Thyroid gland (tissue), 4 donors: Measurements from ENCODE around the gene ST7L. TPM values are rescaled to one million over a fixed set of nuclear protein-coding genes. Genes with fewer than 3 reads are reported as not detected.

Experiments
- DNase-seq, 2 donors: peaks; one replicate each; pipeline ENCODE4 v3.0.0-alpha.2; 2019
- H3K27ac ChIP-seq, 3 donors: fragments of 200-600 bp; sonication (generic); 1 replicate in 2 of 3; 2 replicates in 1 of 3; pipeline ENCODE4 v1.5.1; 2016 to 2019; ENCODE audit warnings: mild to moderate bottlenecking in 1 of 3, moderate library complexity in 1 of 3
- H3K27me3 ChIP-seq: fragments of 200-600 bp; sonication (generic); one replicate; pipeline ENCODE4 v1.5.1; 2019
- H3K36me3 ChIP-seq, 2 donors: fragments of 200-600 bp; sonication (generic); one replicate each; pipeline ENCODE4 v1.5.1; 2016 to 2019
- H3K4me1 ChIP-seq, 2 donors: fragments of 200-600 bp; sonication (generic); one replicate each; pipeline ENCODE4 v1.5.1; 2017 to 2019
- H3K4me3 ChIP-seq, 3 donors: fragments of 200-600 bp; sonication (generic); replicated peaks in 1 of 3; 1 replicate in 2 of 3; 2 replicates in 1 of 3; pipeline ENCODE4 v1.5.1; 2016; ENCODE audit warnings: mild to moderate bottlenecking in 1 of 3
- H3K9me3 ChIP-seq: fragments of 200-600 bp; sonication (generic); one replicate; pipeline ENCODE4 v1.5.1; 2017
- POLR2A ChIP-seq, 2 donors: fragments of 450-650 bp; IDR thresholded peaks; one replicate each; pipeline ENCODE4 v1.6.1; 2017; ENCODE audit warnings: antibody characterized with exemption in 2 of 2, mild to moderate bottlenecking in 2 of 2, moderate library complexity in 1 of 2
- WGBS, 2 donors: methylation state at CpG; one replicate each; pipeline ENCODE4 v1.1.5; 2017; 5-methylcytosine and 5-hydroxymethylcytosine counted together
- intact Hi-C: fragments of 100-400 bp; cut with DNase I; formaldehyde crosslinking; loops from one replicate; pipeline ENCODE4 v1.15.1; 2023
- total RNA-seq, 4 donors: library from RNA; depleted of rRNA; stranded (reverse); fragments of >200 nt; gene quantifications; one replicate each; pipeline ENCODE4 v1.2.3, GENCODE V29; 2016
- TF ChIP-seq, protein P1 (sequence below), 6 experiments: fragments of 200-600 bp in 3 of 6; fragments of 450-650 bp in 3 of 6; sonication (generic) in 3 of 6; IDR thresholded peaks; one replicate each; pipeline ENCODE4 v1.5.1; 2016 to 2019; ENCODE audit warnings: antibody characterized with exemption in 6 of 6, mild to moderate bottlenecking in 2 of 6, inconsistent platforms in 1 of 6, moderate library complexity in 1 of 6

ST7L gene
- total RNA-seq, 4 donors from 2014 or later, result 27.3 to 46.4 (median 44.9) TPM

DNA sequence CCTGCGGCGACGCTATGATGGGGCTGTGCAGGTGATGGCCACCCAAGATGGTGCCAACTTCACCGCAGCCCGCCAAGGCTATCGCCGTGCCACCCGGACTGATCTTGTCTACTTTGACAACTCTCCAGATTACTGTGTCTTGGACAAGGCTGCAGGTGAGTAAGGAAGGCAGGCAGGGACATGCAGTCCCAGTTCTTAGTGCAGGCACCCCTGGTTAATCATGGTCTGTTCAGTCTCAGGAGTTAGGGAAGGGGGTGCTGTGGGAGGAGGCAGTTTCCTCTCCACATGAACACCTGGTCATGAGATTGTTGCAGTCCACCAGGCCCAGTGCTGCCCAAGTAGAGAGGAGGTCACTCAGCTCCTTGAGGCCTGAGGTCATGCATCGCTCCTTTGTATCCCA lies 101.7 kb downstream of the ST7L start:
- no peaks in the 10 kb centered on the region for H3K9me3 ChIP-seq
- H3K4me3 ChIP-seq, result no peak overlapping the region
- TF ChIP-seq, protein P1, sequence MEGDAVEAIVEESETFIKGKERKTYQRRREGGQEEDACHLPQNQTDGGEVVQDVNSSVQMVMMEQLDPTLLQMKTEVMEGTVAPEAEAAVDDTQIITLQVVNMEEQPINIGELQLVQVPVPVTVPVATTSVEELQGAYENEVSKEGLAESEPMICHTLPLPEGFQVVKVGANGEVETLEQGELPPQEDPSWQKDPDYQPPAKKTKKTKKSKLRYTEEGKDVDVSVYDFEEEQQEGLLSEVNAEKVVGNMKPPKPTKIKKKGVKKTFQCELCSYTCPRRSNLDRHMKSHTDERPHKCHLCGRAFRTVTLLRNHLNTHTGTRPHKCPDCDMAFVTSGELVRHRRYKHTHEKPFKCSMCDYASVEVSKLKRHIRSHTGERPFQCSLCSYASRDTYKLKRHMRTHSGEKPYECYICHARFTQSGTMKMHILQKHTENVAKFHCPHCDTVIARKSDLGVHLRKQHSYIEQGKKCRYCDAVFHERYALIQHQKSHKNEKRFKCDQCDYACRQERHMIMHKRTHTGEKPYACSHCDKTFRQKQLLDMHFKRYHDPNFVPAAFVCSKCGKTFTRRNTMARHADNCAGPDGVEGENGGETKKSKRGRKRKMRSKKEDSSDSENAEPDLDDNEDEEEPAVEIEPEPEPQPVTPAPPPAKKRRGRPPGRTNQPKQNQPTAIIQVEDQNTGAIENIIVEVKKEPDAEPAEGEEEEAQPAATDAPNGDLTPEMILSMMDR (IDR thresholded peaks at IDR 0.05), result no peak
- TF ChIP-seq POLR2A (IDR thresholded peaks at IDR 0.05), result no peak
- H3K27ac ChIP-seq, result no peak overlapping the region
- intact Hi-C loops, result no loop called here
- no peaks in the 10 kb centered on the region for H3K27me3 ChIP-seq
- peaks cover 0 to 6% of the 10 kb centered on the region in 2 donors for H3K4me1 ChIP-seq
- no peak for DNase-seq
- 94 to 95% methylated on average over 9 of the region's 9 CpGs for WGBS, 2 donors
- no peaks in the 10 kb centered on the region for H3K36me3 ChIP-seq

DNA sequence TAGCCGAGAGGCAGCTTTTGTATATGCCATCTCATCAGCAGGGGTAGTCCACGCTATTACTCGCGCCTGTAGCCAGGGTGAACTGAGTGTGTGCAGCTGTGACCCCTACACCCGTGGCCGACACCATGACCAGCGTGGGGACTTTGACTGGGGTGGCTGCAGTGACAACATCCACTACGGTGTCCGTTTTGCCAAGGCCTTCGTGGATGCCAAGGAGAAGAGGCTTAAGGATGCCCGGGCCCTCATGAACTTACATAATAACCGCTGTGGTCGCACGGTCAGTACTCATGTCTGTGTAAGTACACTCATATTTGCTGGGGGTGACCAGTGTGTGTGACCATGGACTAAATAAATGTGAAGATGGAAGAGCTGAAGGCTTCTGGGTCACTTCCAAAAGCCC lies 102.8 kb downstream of the ST7L start:
- Histone ChIP-seq H3K36me3 (no peaks in the 10 kb centered on the region), H3K4me3 (no peak overlapping the region), H3K27ac (no peak overlapping the region), H3K27me3 (no peaks in the 10 kb centered on the region), H3K9me3 (no peaks in the 10 kb centered on the region), H3K4me1 (peaks cover 0 to 6% of the 10 kb centered on the region in 2 donors)
- TF ChIP-seq POLR2A (IDR thresholded peaks at IDR 0.05), result no peak
- TF ChIP-seq, protein P1 (IDR thresholded peaks at IDR 0.05), result no peak
- intact Hi-C loops, result no loop called here
- 88 to 92% methylated on average over 14 of the region's 14 CpGs for WGBS, 2 donors
- DNase-seq, result no peak

DNA sequence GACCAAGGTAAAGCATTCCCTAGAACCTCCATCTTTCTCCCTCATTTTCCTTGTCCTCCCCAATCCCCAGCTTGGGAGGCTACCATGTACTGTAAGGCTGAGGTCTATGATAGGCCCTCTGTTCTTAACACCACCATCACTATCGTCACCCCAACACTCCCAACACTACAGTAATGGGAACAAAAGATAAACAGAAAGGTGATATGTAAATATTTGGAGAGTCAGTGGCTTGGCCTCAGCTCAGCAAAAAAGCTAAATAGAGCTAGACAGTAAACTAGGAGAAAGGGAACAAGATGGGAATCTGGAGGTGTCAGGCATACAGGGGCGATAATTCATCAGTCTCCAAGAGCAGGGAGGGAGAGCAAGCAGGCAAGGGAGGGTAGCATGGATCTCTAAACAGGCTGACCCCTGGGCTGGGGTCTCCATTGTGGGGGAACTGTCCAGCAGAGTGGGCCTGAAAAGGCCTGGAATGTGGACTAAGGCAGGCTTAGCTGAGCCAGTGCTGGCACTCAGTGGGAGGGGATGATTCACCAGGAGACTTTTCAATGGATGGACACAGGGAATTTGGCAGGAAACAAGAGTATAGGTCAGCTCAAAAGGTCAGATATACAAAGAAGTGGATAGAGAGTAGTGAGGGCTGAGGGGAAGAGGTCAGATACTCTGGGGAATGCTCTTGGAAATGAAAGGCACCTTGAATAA lies 103.5 kb downstream of the ST7L start:
- TF ChIP-seq, protein P1 (IDR thresholded peaks at IDR 0.05), result no peak
- no peak for TF ChIP-seq POLR2A (IDR thresholded peaks at IDR 0.05)
- Histone ChIP-seq H3K9me3 (no peaks in the 10 kb centered on the region), H3K4me1 (peaks cover 0 to 6% of the 10 kb centered on the region in 2 donors), H3K27me3 (no peaks in the 10 kb centered on the region), H3K27ac (no peak overlapping the region), H3K36me3 (no peaks in the 10 kb centered on the region), H3K4me3 (no peak overlapping the region)
- no peak for DNase-seq
- 80 to 83% methylated on average over 2 of the region's 2 CpGs for WGBS, 2 donors
- intact Hi-C loops, result no loop called here

DNA sequence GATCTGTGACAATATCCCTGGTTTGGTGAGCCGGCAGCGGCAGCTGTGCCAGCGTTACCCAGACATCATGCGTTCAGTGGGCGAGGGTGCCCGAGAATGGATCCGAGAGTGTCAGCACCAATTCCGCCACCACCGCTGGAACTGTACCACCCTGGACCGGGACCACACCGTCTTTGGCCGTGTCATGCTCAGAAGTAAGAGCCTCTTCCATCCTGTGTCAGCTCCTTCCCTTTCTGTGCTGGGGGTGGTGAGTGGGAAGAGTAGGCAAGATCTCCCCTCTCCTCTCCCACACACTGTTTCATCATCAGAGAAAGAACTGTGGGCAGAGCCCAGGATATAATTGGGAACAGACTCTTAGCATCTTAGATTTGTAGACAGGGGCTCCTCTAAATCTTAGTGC lies 104.0 kb downstream of the ST7L start:
- Histone ChIP-seq H3K27me3 (no peaks in the 10 kb centered on the region), H3K27ac (no peak overlapping the region), H3K36me3 (no peaks in the 10 kb centered on the region), H3K4me3 (no peak overlapping the region), H3K9me3 (no peaks in the 10 kb centered on the region), H3K4me1 (peaks cover 0 to 6% of the 10 kb centered on the region in 2 donors)
- WGBS, 2 donors, result 91 to 93% methylated on average over 11 to 12 of the region's 12 CpGs
- TF ChIP-seq POLR2A (IDR thresholded peaks at IDR 0.05), result no peak
- TF ChIP-seq, protein P1 (IDR thresholded peaks at IDR 0.05), result no peak
- intact Hi-C loops, result no loop called here
- DNase-seq, result no peak

DNA sequence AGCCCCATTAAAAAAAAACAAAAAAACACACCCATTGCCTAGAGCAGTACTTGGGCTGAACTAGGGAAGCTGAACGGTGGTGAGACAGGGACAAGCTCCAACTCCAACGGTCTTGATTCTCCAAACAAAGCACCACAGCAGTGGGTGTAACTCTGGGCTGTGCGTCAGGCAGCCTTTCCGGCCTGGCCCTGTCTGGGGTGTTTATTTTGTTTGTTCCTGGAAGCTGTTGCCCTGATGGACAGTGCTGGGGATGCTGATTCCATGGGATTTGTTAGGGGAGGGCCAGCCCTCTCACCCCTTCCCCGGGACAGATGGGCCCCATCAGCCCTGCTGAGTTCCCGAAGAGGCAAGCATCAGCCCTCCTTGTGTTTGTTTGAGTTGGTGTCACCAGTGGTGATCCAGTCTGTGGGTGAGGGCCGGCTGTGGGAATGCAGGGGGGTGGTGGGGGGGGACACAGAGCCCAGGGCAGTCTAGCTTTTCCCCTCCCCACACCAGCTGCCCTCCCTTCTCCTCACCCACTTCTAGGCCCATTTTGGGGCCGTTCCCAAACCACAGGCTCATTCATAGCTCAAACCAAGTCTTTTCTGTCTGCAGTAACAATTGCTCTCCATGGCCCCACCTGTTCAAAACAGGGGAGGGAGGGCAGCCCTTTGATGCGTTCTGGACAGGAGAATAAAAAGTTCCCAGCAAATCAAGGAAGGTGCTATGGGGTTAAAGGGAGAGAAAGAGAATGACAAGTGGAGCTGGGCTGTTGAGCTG lies 105.7 kb downstream of the ST7L start:
- H3K27ac ChIP-seq, result no peak overlapping the region
- H3K9me3 ChIP-seq, result no peaks in the 10 kb centered on the region
- WGBS, 2 donors, result 62 to 65% methylated on average over 8 to 9 of the region's 9 CpGs

More for the DNA sequence above, 105.7 kb downstream of the ST7L start:
- Histone ChIP-seq H3K27me3 (peaks cover 6% of the 10 kb centered on the region), H3K4me1 (peaks cover 2 to 13% of the 10 kb centered on the region in 2 donors), H3K36me3 (no peaks in the 10 kb centered on the region), H3K4me3 (no peak overlapping the region)
- intact Hi-C loops, result no loop called here
- no peak for TF ChIP-seq POLR2A (IDR thresholded peaks at IDR 0.05)
- TF ChIP-seq, protein P1 (IDR thresholded peaks at IDR 0.05), result no peak
- DNase-seq, result no peak
